ENCODE data around the gene AHDC1. TPM values are rescaled to one million over a fixed set of nuclear protein-coding genes. Genes with fewer than 3 reads are reported as not detected.

The AHDC1 gene
- total and polyA plus RNA-seq, 5 donors from 2014 or later: 0.07 to 26.2 (median 0.71) TPM

GRCh38 chr1:27570356-27570755 lies 33.6 kb downstream of the AHDC1 start:
- H3K27me3 Mint-ChIP-seq: peaks cover 4% of the 10 kb centered on the region
- H3K4me1 Mint-ChIP-seq: peaks cover 0 to 58% (median 24%) of the 10 kb centered on the region in 4 donors

GRCh38 chr1:27569506-27570291 lies 34.2 kb downstream of the AHDC1 start:
- H3K4me1 ChIP-seq (ENCODE audit: control insufficient read depth, insufficient read depth, low read length, poor library complexity, severe bottlenecking): peaks cover 20% of the 10 kb centered on the region
- no peaks in the 10 kb centered on the region for H3K27me3 ChIP-seq (ENCODE audit: control insufficient read depth, insufficient read depth, low read length)
- Mint-ChIP-seq H3K27ac (peak overlapping the region; percentile 16 to 91 (median 72)), H3K4me1 (peaks cover 0 to 58% (median 24%) of the 10 kb centered on the region in 4 donors), H3K36me3 (no peaks in the 10 kb centered on the region), H3K27me3 (peaks cover 4% of the 10 kb centered on the region), H3K4me3 (peak overlapping the region; percentile 35 to 84 (median 66)), H3K9me3 (peaks cover 0 to 1% (median 0%) of the 10 kb centered on the region in 7 donors)
- DNase-seq (no peak), ATAC-seq (ENCODE audit: low read depth in 2 of 2) (no peak)
- H3K4me3 ChIP-seq (ENCODE audit: low read depth, low read length): no peak overlapping the region
- no peaks in the 10 kb centered on the region for H3K9me3 ChIP-seq (ENCODE audit: control insufficient read depth in 2 of 2, low read length in 2 of 2)
- peak overlapping the region; percentile 80 for H3K27ac ChIP-seq (ENCODE audit: insufficient read depth, low read length, poor library complexity, severe bottlenecking)
- H3K36me3 ChIP-seq (ENCODE audit: control insufficient read depth, insufficient read depth, low read length): no peaks in the 10 kb centered on the region

More at GRCh38 chr1:27570356-27570755, 33.6 kb downstream of the AHDC1 start:
- ATAC-seq (ENCODE audit: low read depth in 2 of 2) (no peak), DNase-seq (no peak)
- Mint-ChIP-seq H3K4me3 (peak overlapping the region in 3 of 4 donors; percentile 7 to 61 (median 27)), H3K9me3 (peaks cover 0 to 1% (median 0%) of the 10 kb centered on the region in 7 donors), H3K36me3 (no peaks in the 10 kb centered on the region), H3K27ac (peak overlapping the region in 1 of 3 donors; percentile 91)
- Histone ChIP-seq H3K4me3 (ENCODE audit: low read depth, low read length) (no peak overlapping the region), H3K4me1 (ENCODE audit: control insufficient read depth, insufficient read depth, low read length, poor library complexity, severe bottlenecking) (peaks cover 23% of the 10 kb centered on the region), H3K9me3 (ENCODE audit: control insufficient read depth in 2 of 2, low read length in 2 of 2) (no peaks in the 10 kb centered on the region), H3K27me3 (ENCODE audit: control insufficient read depth, insufficient read depth, low read length) (no peaks in the 10 kb centered on the region), H3K27ac (ENCODE audit: insufficient read depth, low read length, poor library complexity, severe bottlenecking) (no peak overlapping the region), H3K36me3 (ENCODE audit: control insufficient read depth, insufficient read depth, low read length) (no peaks in the 10 kb centered on the region)

GRCh38 chr1:27569088-27569460 lies 34.9 kb downstream of the AHDC1 start:
- Histone ChIP-seq H3K4me1 (ENCODE audit: control insufficient read depth, insufficient read depth, low read length, poor library complexity, severe bottlenecking) (peaks cover 20% of the 10 kb centered on the region), H3K4me3 (ENCODE audit: low read depth, low read length) (no peak overlapping the region), H3K36me3 (ENCODE audit: control insufficient read depth, insufficient read depth, low read length) (no peaks in the 10 kb centered on the region), H3K9me3 (ENCODE audit: control insufficient read depth in 2 of 2, low read length in 2 of 2) (no peaks in the 10 kb centered on the region), H3K27me3 (ENCODE audit: control insufficient read depth, insufficient read depth, low read length) (no peaks in the 10 kb centered on the region), H3K27ac (ENCODE audit: insufficient read depth, low read length, poor library complexity, severe bottlenecking) (peak overlapping the region; percentile 80)
- peak in 1 of 2 donors; percentile 2 for ATAC-seq (ENCODE audit: low read depth in 2 of 2)
- no peak for DNase-seq
- Mint-ChIP-seq H3K4me3 (peak overlapping the region; percentile 35 to 84 (median 63)), H3K9me3 (peaks cover 0 to 1% (median 0%) of the 10 kb centered on the region in 7 donors), H3K4me1 (peaks cover 0 to 53% (median 22%) of the 10 kb centered on the region in 4 donors), H3K36me3 (no peaks in the 10 kb centered on the region), H3K27me3 (peaks cover 4% of the 10 kb centered on the region), H3K27ac (peak overlapping the region; percentile 16 to 91 (median 72))

GRCh38 chr1:27568300-27569087 lies 35.5 kb downstream of the AHDC1 start:
- Mint-ChIP-seq H3K27ac (peak overlapping the region; percentile 60 to 91 (median 72)), H3K4me3 (peak overlapping the region; percentile 24 to 84 (median 66)), H3K9me3 (peaks cover 0 to 1% (median 0%) of the 10 kb centered on the region in 7 donors), H3K27me3 (peaks cover 4% of the 10 kb centered on the region), H3K36me3 (no peaks in the 10 kb centered on the region), H3K4me1 (peaks cover 0 to 52% (median 16%) of the 10 kb centered on the region in 4 donors)
- ATAC-seq (ENCODE audit: low read depth in 2 of 2) (peak; percentile 84 to 90), DNase-seq (peak; percentile 87 to 96 (median 91))
- peaks cover 20% of the 10 kb centered on the region for H3K4me1 ChIP-seq (ENCODE audit: control insufficient read depth, insufficient read depth, low read length, poor library complexity, severe bottlenecking)
- no peaks in the 10 kb centered on the region for H3K27me3 ChIP-seq (ENCODE audit: control insufficient read depth, insufficient read depth, low read length)
- no peaks in the 10 kb centered on the region for H3K9me3 ChIP-seq (ENCODE audit: control insufficient read depth in 2 of 2, low read length in 2 of 2)
- no peaks in the 10 kb centered on the region for H3K36me3 ChIP-seq (ENCODE audit: control insufficient read depth, insufficient read depth, low read length)
- peak overlapping the region; percentile 80 for H3K27ac ChIP-seq (ENCODE audit: insufficient read depth, low read length, poor library complexity, severe bottlenecking)
- H3K4me3 ChIP-seq (ENCODE audit: low read depth, low read length): peak overlapping the region; percentile 53

GRCh38 chr1:27567971-27568299 lies 36.0 kb downstream of the AHDC1 start:
- Mint-ChIP-seq H3K9me3 (peaks cover 0 to 1% (median 0%) of the 10 kb centered on the region in 7 donors), H3K4me3 (peak overlapping the region; percentile 11 to 82 (median 50)), H3K36me3 (no peaks in the 10 kb centered on the region), H3K27me3 (peaks cover 4% of the 10 kb centered on the region), H3K27ac (peak overlapping the region; percentile 72 to 89 (median 82)), H3K4me1 (peaks cover 0 to 52% (median 16%) of the 10 kb centered on the region in 4 donors)
- Histone ChIP-seq H3K27ac (ENCODE audit: insufficient read depth, low read length, poor library complexity, severe bottlenecking) (peak overlapping the region; percentile 80), H3K9me3 (ENCODE audit: control insufficient read depth in 2 of 2, low read length in 2 of 2) (no peaks in the 10 kb centered on the region), H3K4me3 (ENCODE audit: low read depth, low read length) (peak overlapping the region; percentile 53), H3K4me1 (ENCODE audit: control insufficient read depth, insufficient read depth, low read length, poor library complexity, severe bottlenecking) (peaks cover 20% of the 10 kb centered on the region), H3K27me3 (ENCODE audit: control insufficient read depth, insufficient read depth, low read length) (no peaks in the 10 kb centered on the region), H3K36me3 (ENCODE audit: control insufficient read depth, insufficient read depth, low read length) (no peaks in the 10 kb centered on the region)
- peak; percentile 3 to 6 for ATAC-seq (ENCODE audit: low read depth in 2 of 2)
- no peak for DNase-seq

- Mint-ChIP-seq H3K36me3 (no peaks in the 10 kb centered on the region), H3K9me3 (peaks cover 0 to 1% (median 0%) of the 10 kb centered on the region in 7 donors), H3K27ac (no peak overlapping the region), H3K27me3 (peaks cover 4% of the 10 kb centered on the region), H3K4me3 (peak overlapping the region in 1 of 4 donors; percentile 31), H3K4me1 (peaks cover 0 to 52% (median 13%) of the 10 kb centered on the region in 4 donors)
- Histone ChIP-seq H3K4me1 (ENCODE audit: control insufficient read depth, insufficient read depth, low read length, poor library complexity, severe bottlenecking) (peaks cover 20% of the 10 kb centered on the region), H3K27ac (ENCODE audit: insufficient read depth, low read length, poor library complexity, severe bottlenecking) (no peak overlapping the region), H3K27me3 (ENCODE audit: control insufficient read depth, insufficient read depth, low read length) (no peaks in the 10 kb centered on the region), H3K4me3 (ENCODE audit: low read depth, low read length) (no peak overlapping the region), H3K36me3 (ENCODE audit: control insufficient read depth, insufficient read depth, low read length) (no peaks in the 10 kb centered on the region), H3K9me3 (ENCODE audit: control insufficient read depth in 2 of 2, low read length in 2 of 2) (no peaks in the 10 kb centered on the region)
- DNase-seq: no peak
- ATAC-seq (ENCODE audit: low read depth in 2 of 2): no peak
These were observed 36.8 kb downstream of the AHDC1 start for GRCh38 chr1:27567146-27567526.

GRCh38 chr1:27566462-27567145 lies 37.3 kb downstream of the AHDC1 start:
- Mint-ChIP-seq H3K9me3 (peaks cover 0 to 1% (median 0%) of the 10 kb centered on the region in 7 donors), H3K4me1 (peaks cover 0 to 51% (median 15%) of the 10 kb centered on the region in 4 donors), H3K36me3 (no peaks in the 10 kb centered on the region), H3K4me3 (peak overlapping the region in 1 of 4 donors; percentile 44), H3K27ac (peak overlapping the region; percentile 33 to 97 (median 68)), H3K27me3 (peaks cover 4% of the 10 kb centered on the region)
- DNase-seq (no peak), ATAC-seq (ENCODE audit: low read depth in 2 of 2) (no peak)
- no peaks in the 10 kb centered on the region for H3K9me3 ChIP-seq (ENCODE audit: control insufficient read depth in 2 of 2, low read length in 2 of 2)
- no peak overlapping the region for H3K27ac ChIP-seq (ENCODE audit: insufficient read depth, low read length, poor library complexity, severe bottlenecking)
- no peak overlapping the region for H3K4me3 ChIP-seq (ENCODE audit: low read depth, low read length)
- H3K27me3 ChIP-seq (ENCODE audit: control insufficient read depth, insufficient read depth, low read length): no peaks in the 10 kb centered on the region
- no peaks in the 10 kb centered on the region for H3K36me3 ChIP-seq (ENCODE audit: control insufficient read depth, insufficient read depth, low read length)
- peaks cover 20% of the 10 kb centered on the region for H3K4me1 ChIP-seq (ENCODE audit: control insufficient read depth, insufficient read depth, low read length, poor library complexity, severe bottlenecking)

Data from CD4-positive, CD25-positive, alpha-beta regulatory T cell (primary cell).